ENCODE data around the gene CTSA. TPM values are rescaled to one million over a fixed set of nuclear protein-coding genes. Genes with fewer than 3 reads are reported as not detected.

The CTSA gene
- total and polyA plus RNA-seq, 2 experiments from 2014 or later, result 39.9 to 63.9 TPM

- Histone ChIP-seq H3K9me2 (ENCODE audit: insufficient read depth) (no peaks in the 10 kb centered on the region), H3K27me3 (ENCODE audit: insufficient read depth) (no peaks in the 10 kb centered on the region), H3K79me2 (replicated peaks; ENCODE audit: insufficient read depth) (no peaks in the 10 kb centered on the region), H3K4me1 (ENCODE audit: insufficient read depth) (no peaks in the 10 kb centered on the region), H4K20me1 (replicated peaks; ENCODE audit: insufficient read depth) (no peaks in the 10 kb centered on the region), H3K27ac (ENCODE audit: low read depth) (no peak overlapping the region), H2AFZ (no peak overlapping the region), H3K4me3 (no peak overlapping the region), H3K36me3 (ENCODE audit: insufficient read depth) (no peaks in the 10 kb centered on the region), H3F3A (replicated peaks; ENCODE audit: low read depth) (no peaks in the 10 kb centered on the region), H3K4me2 (no peak overlapping the region)
- peaks cover 17% of the 10 kb centered on the region for H3K4me1 Mint-ChIP-seq
- H3K27me3 Mint-ChIP-seq (ENCODE audit: insufficient read depth, low read depth, poor library complexity), result peaks cover 11% of the 10 kb centered on the region
- DNase-seq (ENCODE audit: low spot score) (no peak), ATAC-seq (no peak)
- no peak overlapping the region for H3K4me3 Mint-ChIP-seq
- H3K36me3 Mint-ChIP-seq (ENCODE audit: low read depth), result no peaks in the 10 kb centered on the region; the same call in 2 of the 3 replicates
- peak overlapping the region; percentile 0; the same call in 1 of the 2 replicates for H3K27ac Mint-ChIP-seq
- H3K9me3 Mint-ChIP-seq, result no peaks in the 10 kb centered on the region
- no peak for TF ChIP-seq ZNF331 (CRISPR knock-in tag; IDR thresholded peaks at IDR 0.05; ENCODE audit: low read depth)
- no peak for TF ChIP-seq POLR2AphosphoS5 (IDR thresholded peaks at IDR 0.05; ENCODE audit: low read depth)
- TF ChIP-seq ZNF114 (CRISPR knock-in tag; IDR thresholded peaks at IDR 0.05), result no peak
- TF ChIP-seq JUNB (IDR thresholded peaks at IDR 0.05; ENCODE audit: unreplicated experiment), result no peak
- TF ChIP-seq STAT1 (IDR thresholded peaks at IDR 0.05; ENCODE audit: unreplicated experiment), result no peak
- no peak for TF ChIP-seq ETS1 (IDR thresholded peaks at IDR 0.05)
- no peak for TF ChIP-seq ZNF462 (CRISPR knock-in tag; IDR thresholded peaks at IDR 0.05)
- TF ChIP-seq CREB1 (CRISPR knock-in tag; IDR thresholded peaks at IDR 0.05; ENCODE audit: low read depth), result no peak
Observed at GRCh38 chr20:45926731-45927070, 35.6 kb downstream of the CTSA start.

Measured in GM23338 (cell line).